Endometrium (tissue), 2 donors: ENCODE data around the gene GNAQ.

Experiments
- FAIRE-seq: peaks from 2 replicates; lab custom pipeline; 2012; peaks lifted over from hg19 to GRCh38; lab: Jason Lieb, UNC
- donor health status: control.
- donor health status: control.

GNAQ gene

DNA sequence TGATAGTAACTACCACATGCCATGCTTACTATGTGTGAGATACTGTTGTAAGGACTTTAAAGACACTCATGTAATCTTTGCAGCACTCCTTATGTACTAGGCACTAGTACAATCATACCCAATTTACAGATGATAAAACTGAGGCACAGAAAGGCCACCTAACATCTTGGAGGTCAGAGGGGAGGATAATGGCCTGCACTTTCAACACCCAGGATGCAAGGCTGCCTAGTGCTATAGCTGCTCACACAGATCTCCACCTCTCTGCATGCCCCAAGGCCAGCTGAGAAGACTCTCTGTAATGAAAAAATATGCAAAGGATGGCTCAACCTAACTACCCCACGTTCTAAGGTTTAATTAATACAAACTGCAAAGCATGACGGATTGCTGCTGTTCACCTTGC, 57.2 kb downstream of the GNAQ start:
- no peak for FAIRE-seq

DNA sequence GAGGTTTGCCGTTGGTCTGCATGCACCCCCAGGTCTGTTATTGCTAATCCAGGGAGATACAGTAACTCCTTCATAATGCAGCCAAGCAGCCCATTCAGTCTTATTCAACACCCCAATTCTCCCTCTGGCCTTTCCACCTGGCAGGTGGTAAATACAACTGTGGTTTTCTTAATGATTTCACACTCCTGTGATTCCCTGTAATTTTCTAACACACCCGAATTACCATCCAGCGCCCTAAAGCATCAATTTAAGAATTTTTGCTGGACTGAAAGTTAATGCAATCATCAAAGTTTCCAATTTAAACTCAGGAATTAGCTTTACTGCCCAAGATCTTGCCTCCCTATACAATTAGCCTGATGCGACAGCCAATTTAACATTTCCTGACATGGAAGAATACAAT, 62.5 kb downstream of the GNAQ start:
- no peak for FAIRE-seq

DNA sequence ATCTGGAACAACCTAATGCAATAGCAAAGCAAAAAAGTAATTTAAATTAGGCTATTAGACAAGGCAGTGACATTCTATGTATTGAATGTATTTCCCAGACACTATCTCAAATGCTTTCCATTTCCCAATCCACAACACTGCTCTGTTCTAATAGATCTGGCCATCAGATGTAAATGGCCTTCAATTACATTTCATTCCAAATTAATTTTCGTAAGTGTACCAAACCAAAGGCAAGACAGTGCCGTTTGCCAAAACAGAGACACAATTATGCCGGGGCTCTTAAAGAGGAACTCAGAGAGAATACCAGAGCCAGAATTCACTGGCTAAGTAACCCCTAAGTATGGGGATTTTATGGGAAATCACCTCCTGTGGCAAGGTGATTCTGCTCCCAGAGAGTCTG, 63.1 kb downstream of the GNAQ start:
- no peak for FAIRE-seq

DNA sequence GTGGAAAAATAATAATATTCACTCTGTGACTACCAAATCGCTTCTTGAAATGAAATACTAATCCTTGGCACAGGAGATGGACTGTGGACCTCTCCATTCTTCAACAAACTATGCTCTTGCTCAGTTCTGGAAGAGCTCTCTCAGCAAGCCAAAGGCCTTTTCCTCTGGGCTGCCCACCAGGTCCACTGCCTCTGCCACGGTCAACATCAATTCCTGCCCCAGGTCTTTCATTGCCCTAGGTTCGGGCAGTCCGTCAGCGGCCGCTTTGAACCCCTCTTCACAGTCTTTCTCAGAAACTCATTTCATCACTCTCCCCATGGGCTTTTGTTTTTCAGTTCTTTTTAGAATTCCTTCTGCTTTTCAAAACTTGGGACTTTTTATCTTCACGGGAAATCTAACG, 64.9 kb downstream of the GNAQ start:
- no peak for FAIRE-seq

DNA sequence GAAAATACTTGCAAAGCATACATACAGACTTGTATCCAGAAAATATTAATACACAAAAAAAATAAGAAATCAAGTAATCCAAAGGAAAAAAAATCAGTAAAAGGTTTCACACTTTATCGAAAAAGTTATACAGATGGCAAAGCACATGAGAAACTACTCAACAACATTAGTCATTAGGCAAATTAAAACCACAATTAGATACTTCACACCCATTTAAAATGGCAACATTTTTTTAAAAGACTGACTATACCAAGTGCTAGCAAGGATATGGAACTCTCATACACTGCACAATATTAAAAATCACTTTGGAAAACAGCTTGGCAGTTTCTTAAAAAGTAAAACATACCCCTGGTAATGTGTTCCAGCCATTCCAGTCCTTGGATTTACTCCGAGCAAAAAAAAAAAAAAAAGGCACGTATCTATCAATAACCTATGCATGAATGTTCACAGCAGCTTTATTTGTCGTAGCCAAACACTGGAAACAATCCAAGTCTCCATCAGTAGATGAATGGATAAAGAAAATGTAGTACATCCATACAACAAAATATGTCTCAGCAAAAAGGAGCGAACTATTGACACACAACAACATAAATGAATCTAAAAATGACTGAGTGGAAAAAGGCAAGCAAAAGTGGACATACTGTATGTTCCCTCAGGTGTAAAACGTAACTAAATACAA, 66.0 kb downstream of the GNAQ start:
- no peak for FAIRE-seq

DNA sequence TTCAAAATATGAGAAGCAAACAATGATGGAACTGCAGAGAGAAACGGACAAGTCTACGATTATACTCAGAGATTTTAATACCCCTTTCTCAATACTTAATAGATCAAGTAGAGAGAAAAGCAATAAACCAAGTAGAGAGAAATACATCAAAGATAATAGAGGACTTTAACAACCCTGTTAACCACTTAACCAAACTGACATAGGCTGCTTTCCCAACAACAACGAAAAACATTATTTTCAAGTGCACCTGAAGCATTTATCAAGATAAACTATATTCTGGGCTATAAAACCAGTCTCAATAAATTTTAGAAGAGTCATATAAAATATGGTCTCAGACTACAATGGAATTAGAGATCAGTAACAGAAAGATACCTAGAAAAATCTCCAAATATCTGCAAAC, 67.4 kb downstream of the GNAQ start:
- no peak for FAIRE-seq

DNA sequence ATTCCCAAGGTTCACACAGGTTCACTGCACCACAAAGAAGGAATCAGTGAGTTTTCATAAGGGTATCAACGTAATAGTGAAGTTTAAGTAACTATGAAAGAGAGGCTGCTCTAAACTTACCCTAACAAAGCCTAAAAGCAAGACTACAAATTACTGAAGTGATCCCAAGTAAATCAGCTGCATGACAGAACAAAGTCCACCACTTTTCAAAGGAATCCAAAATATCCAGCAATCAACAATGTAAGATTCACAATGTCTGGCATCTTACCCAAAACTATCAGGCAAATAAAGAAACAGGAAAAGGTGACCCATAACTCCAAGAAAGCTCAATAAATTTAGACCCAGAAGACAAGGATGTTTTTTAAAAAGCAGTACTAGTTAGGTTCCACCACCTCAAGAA, 70.1 kb downstream of the GNAQ start:
- FAIRE-seq = no peak

DNA sequence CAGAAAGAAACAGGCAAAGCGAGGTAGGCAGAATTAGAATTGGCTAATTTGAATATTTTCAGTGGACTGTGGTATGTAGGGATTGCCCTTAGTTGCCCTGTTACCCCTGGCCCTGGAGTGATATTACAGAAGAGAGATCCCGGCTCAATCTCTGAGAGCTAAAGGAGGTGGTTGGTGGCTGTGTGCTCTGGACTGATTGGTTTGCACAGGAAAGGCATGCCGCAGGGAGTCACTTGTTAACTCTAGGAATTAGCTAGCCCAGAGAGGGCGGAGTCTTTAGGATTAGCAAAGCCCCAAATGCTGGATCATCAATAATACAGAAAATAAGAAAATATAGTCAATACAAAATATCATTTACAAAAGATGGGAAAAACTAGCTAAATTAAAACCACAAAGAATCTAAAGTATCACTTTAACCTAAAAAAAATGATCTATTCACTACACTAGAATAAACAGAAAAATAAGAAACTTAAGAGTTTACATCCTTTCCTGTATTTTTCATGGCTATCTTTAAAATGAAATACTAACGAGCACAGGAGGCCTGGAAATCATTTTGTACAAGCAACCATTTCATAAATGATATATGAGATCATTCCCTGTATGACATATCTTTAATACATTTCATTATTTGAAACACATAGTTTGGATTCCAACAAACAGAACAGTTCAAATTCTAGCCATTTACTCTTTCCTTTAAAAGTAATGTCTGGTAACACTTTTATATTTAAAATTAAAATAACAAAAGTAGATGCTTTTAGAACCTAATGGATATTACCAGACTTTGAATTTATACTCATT, 71.1 kb downstream of the GNAQ start:
- FAIRE-seq = peak; percentile 65

DNA sequence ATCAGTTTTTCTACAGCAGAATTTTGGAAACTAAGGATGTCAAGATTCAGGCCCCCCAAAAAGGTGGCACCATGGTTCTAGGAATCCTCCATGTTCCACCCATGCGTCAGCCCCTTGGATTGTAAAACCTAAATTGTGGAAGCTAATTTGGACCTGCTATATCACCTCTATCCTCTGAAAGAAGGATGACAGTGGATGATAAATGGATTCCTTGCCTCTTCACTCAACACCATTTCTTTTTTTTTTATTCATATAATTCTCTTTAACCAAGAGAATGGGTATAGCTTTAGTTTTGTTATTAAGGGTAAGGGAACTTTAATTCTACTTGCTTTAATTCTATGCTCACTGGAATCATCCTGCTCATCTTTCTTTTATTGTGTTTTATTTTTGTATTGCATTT, 71.8 kb downstream of the GNAQ start:
- FAIRE-seq = no peak

DNA sequence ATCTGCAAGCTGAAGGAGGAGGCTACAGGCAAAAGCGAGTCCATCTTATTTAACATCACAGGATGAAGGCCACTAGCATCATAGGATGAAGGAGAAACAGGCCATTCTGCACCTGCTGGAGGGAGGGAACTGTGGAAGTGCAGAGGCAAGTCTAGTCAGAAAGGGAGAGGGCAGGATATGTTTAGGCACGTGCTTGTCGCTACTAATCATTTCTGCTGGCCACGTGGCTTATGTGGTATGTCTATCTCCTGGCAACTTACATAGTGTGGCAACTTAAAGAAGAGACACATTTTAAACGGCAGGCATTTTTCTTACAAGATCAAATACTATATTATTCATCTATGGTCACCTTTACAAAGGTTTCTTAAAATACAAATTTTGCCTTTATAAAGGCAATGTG, 74.0 kb downstream of the GNAQ start:
- FAIRE-seq = no peak

DNA sequence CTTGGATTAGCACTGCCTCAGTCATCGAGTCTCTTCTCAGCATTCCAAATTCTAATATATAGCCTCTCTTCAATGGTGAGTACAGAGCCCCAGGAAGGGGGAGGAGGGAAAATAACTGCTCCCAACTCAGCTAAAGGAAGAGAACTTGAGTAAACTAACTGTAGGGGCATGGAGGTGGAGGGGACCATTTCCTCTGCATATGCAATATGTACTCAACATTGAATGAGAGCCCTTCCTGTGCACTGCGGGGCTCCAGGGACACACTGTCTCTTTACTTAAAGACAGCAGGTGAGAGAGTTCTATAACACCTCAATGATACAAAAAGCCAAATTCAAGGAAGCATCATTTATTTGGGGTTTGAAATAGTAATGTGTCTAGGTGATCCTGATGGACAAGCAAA, 75.1 kb downstream of the GNAQ start:
- FAIRE-seq = no peak

DNA sequence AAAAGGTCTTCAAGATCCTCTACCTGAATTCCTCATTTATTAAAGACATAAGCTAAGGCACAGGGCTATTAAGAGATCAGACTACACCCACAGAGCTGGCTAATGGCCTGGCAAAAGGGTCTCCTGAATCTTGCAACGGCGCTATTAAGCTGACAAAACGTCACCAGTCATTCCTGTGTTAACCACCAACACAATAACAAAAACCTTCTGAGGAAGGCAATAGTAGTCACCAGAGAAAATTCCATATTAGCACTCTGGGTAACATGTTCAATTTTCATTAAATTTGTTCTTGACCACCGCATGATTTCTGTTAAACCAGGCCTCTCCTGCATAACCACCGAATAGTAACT, 77.0 kb downstream of the GNAQ start:
- FAIRE-seq = no peak

DNA sequence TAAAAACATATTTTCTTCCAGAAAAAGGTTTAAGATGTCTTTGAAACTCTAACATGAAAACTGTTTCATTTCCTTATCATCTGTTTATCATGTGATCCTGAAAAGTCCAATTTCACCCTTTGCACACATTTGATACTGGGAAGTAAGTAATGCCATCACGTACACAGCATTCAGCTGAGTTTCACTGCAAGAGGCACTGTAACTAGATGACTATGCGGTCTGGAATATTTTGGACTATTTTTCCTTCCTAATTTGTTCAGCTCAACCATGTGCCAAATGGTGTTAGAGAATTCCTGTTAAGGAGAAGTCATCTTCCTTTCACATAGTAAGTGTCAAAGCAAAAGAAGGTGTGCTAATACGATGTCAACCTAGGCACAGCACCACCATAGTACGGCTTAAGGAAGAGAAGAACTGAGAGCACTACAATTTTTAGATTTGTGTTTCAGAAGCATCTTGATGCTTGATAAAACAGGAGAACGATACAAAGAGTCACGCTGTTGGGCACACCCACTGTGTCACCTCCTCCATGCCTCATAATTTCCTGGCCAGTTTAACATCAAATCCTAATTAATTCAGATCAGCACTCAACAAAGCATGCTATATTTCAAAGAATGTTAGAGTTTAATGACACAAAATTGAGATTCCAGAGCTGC, 77.5 kb downstream of the GNAQ start:
- FAIRE-seq = no peak

DNA sequence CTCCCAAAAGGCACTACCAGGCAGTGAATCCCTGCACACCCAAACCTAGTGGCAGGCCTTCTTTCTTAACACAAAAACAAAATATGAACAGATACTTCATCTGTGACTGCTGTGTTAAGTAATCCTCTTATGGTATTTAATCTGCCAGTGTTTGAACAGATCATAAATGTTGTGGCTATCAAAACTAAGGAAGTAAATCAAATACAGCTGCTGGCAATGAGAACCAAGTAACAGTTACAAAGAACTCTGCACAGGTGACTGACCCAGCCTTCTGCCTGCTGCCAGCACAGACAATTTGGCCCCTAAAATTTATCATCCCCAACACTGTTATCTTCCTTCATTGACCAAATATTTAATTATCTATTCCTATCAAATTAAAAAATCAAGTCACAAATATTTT, 78.0 kb downstream of the GNAQ start:
- FAIRE-seq = no peak

DNA sequence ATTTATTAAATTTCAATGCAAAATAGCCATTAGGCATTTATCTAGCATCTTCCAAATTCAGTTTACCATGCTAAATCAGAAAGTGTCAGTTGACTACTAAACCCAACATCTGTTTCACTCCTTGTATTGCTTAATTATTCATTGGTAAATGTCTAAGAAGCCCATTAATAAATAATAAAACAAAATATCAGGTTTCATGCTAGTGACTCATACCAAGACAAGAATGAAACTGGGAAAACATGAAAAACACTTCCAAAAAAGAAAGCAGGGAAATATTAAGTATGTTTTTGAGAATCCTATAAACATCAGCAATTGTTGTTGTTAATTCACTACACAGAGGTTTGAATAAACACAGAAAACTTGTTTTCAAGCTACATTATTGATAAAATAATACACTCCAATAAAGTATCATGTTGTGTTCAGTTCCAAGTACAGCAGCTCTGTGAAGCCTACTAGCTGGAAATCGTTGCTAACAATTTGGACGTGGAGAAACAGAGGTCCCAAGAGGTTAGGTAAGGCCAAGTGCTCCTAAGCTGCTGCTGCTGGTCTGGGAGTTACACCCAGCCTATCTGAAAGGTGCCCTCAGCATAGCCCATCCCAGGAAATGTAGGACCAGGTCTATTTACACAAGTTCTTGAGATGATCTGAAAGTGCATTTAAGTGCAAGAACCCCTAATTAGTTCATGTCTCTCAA, 78.8 kb downstream of the GNAQ start:
- peak; percentile 95 for FAIRE-seq

DNA sequence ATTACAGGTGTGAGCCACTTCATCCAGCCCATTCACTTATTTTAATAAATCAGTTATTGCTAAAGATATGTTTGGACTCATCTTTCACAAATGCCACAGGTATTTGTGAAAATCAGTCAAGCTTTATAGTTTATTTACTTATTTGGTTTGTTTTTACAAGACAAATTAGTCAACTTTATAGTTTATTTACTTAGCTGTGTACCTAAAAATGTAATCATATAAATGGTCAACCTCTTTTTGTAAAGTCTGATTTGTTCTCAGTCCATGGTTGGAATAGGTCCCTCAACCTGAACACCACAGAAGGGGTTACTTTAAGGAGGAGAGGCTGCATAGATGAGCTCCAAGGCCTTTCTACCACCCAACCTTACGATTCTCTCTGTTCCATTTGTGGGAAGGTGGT, 80.2 kb downstream of the GNAQ start:
- no peak for FAIRE-seq

DNA sequence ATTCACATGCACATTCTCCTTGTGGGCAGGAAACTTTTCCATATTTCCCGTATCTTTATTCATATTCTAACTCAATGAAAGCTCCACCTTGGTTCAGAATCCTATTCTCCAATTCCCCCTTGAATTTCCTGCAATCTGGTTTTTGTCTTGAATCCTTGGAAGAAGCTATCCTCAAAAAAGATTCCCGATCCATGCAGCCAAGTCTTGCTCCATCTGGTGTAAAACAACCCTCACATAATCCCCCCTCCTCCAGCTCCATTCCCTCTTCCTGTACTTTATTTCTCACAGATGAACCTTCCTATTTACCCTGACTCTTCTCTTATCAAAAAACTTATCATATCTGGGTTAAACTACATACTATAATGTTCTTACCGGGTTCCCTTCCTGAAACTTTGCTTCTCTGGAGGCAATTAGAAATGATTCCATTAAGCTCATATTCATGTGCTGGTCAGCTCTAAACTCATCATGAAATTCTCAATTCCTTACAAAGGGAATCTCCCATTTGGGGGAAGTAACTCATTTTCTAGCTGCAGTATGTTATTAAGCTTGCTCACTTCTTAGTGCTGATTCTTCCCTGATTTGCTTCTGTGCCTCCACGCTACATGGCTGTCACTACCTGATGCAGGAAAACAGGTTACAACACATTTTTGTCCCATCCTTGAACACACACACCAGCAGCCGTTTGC, 81.7 kb downstream of the GNAQ start:
- no peak for FAIRE-seq

DNA sequence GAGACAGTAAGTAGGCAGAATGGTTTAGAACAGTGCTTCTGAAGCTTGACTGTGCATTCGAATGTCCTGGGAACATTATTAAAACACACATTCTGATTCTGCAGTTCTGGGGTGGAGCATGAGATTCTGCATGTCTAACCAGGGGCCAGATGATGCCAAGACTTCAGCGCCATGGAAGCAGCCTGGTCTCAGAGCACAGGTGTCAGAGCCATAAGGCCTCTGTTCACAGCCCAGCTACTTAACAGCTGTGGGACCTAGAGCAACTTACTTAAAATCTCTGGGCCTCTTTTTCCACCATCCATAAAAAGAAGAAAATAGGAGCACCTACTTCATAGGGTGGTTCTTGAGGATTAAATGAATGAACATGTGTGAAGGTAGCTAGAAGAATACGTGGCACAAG, 84.0 kb downstream of the GNAQ start:
- no peak for FAIRE-seq

DNA sequence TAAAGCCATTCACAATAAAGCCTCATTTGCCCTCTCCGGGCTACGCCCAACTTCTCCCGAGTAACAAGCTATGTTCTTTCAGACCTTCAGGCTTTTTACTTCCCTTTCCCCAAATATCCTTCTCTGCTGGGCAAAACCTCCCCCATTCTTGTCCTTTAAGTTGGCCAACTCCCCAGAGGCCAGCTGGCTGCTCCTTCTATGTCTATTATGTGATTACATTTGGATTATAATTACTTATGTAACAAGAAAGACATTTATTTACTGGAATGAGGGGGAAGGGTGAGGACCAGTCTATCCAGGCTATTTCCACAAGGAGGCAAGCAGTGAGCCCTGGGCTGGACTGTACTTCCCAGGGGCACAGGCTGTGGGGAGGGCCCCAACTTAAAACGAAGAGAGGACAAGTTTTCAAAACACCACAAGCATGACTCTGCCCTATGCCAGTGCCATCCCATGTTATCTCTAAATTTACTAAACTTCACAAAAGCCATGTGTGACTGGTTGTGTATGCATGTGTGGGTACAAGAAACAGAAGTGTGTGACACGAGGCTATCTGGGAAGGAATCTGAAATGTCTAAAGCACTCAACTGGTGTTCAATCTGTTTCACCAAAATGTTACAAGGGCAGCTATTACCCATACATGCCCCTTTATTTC, 84.5 kb downstream of the GNAQ start:
- no peak for FAIRE-seq

DNA sequence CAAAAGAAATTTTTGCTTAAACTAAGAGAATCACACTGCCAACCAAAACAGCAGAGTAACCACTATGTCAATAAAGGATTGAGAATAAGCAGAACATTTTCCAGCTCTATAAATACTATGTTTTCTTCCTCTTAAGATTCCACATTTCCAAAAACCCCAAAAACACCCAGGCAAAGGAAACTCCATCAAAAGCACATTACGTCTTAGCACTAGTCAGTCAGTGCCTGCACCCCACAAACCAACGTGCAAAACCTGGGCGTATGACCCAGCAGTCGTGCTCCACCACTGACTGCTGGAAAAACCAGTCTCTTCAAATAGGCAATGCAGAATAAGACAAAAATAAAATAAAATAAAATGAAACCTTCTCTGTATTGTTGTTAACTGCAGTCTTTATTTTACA, 85.3 kb downstream of the GNAQ start:
- no peak for FAIRE-seq

DNA sequence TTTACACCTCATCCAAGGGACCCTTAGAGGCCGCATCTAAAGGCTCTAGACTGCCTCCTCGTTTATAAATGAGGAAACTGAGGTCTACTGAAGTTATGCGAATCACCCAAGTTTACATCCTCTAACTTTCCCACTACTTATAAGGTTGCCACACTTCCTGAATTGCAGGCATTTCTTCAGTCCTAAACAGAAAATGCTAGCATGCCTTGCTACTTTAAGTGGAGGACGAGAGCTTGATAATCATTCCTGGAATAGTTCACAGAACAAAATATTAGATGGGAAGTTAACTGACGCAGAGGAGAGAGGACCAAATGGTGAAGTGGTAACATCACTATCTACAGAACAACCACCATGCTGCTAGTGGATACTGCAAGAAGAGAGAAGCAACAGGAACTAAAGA, 85.8 kb downstream of the GNAQ start:
- FAIRE-seq = no peak
